BLaER1 (cell line): ENCODE results near the gene FAM240B.

Source experiments
- H3K27ac ChIP-seq: shearing (Covaris generic); formaldehyde crosslinking; 2 replicates; pipeline ENCODE4 v1.8.1; 2022
- H3K27me3 ChIP-seq: shearing (Covaris generic); formaldehyde crosslinking; 2 replicates; pipeline ENCODE4 v1.8.1; 2022
- H3K36me3 ChIP-seq: shearing (Covaris generic); formaldehyde crosslinking; 2 replicates; pipeline ENCODE4 v1.8.1; 2022
- H3K4me1 ChIP-seq: shearing (Covaris generic); formaldehyde crosslinking; 2 replicates; pipeline ENCODE4 v1.8.1; 2022
- H3K4me2 ChIP-seq: shearing (Covaris generic); formaldehyde crosslinking; 2 replicates; pipeline ENCODE4 v1.8.1; 2022
- H3K4me3 ChIP-seq: shearing (Covaris generic); formaldehyde crosslinking; 2 replicates; pipeline ENCODE4 v1.8.1; 2022
- H3K9ac ChIP-seq: shearing (Covaris generic); formaldehyde crosslinking; 2 replicates; pipeline ENCODE4 v1.8.1; 2022
- H3K9me3 ChIP-seq: shearing (Covaris generic); formaldehyde crosslinking; 2 replicates; pipeline ENCODE4 v1.8.1; 2022
- H4K20me1 ChIP-seq: shearing (Covaris generic); formaldehyde crosslinking; 2 replicates; pipeline ENCODE4 v1.8.1; 2022
- Cebpa-rat ChIP-seq: shearing (Covaris generic); IDR thresholded peaks from 2 replicates; pipeline ENCODE4 v1.8.1; 2022

FAM240B gene

DNA sequence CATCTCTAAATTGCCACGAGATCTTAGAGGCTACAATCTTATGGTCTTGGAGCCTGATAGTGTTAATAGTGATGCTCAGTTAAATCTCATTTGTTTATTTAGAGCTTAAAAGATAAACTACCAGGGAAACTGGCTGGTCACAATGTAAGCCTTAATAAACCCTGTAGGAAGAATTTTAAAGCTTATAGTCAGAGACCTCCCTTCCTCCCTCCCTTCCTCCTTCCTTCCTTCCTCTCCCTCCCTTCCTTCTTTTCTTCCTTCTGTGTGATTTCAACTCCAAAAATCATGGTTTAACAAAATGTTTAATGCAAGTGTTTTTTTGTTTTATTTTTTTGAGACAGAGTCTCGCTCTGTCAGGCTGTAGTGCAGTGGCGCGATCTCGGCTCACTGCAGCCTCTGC lies 14.9 kb upstream of the FAM240B start:
- H3K9me3 ChIP-seq = 0 out of 2 replicates have a peak, but pooled peaks cover 3% of the 10 kb centered on the region
- H3K9ac ChIP-seq = no peak overlapping the region
- H3K4me3 ChIP-seq = no peak overlapping the region
- no peak for TF ChIP-seq Cebpa-rat
- H3K4me2 ChIP-seq = no peak overlapping the region
- no peaks in the 10 kb centered on the region for H3K36me3 ChIP-seq
- H3K27me3 ChIP-seq = no peaks in the 10 kb centered on the region
- no peaks in the 10 kb centered on the region for H4K20me1 ChIP-seq
- peaks cover 6% of the 10 kb centered on the region for H3K4me1 ChIP-seq
- H3K27ac ChIP-seq = no peak overlapping the region

GRCh38 chr9:38733503-38733902 lies 13.6 kb upstream of the FAM240B start:
- no peak for TF ChIP-seq Cebpa-rat
- no peaks in the 10 kb centered on the region for H3K36me3 ChIP-seq
- H3K4me3 ChIP-seq = no peak overlapping the region
- peaks cover 6% of the 10 kb centered on the region for H3K4me1 ChIP-seq
- H3K27ac ChIP-seq = no peak overlapping the region
- no peak overlapping the region for H3K9ac ChIP-seq
- no peaks in the 10 kb centered on the region for H3K27me3 ChIP-seq
- H4K20me1 ChIP-seq = no peaks in the 10 kb centered on the region
- H3K4me2 ChIP-seq = no peak overlapping the region
- H3K9me3 ChIP-seq = 0 out of 2 replicates have a peak, but pooled peaks cover 3% of the 10 kb centered on the region

DNA sequence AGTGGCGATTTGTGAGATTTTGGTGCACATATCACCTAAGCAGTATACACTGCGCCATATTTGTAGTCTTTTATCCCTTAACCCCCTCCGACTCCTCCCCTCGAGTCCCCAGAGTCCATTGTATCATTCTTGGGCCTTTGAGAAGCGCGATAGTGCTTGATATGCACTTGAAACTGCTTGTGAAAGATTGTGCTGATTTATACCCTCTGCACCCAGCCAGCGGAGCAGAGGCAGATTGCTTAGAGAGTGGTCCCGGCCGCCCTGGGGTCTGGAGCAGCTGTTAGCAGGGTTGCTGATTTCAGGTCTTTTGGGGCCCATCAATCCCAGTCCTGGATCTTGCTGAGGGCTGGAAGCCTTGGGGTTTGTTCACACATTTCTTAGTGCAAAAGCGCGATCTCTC lies 13.0 kb upstream of the FAM240B start:
- Histone ChIP-seq H3K36me3 (no peaks in the 10 kb centered on the region), H3K27me3 (no peaks in the 10 kb centered on the region), H3K4me3 (no peak overlapping the region), H3K27ac (no peak overlapping the region), H3K4me2 (no peak overlapping the region), H3K9ac (no peak overlapping the region), H3K9me3 (0 out of 2 replicates have a peak, but pooled peaks cover 3% of the 10 kb centered on the region), H4K20me1 (no peaks in the 10 kb centered on the region), H3K4me1 (peaks cover 6% of the 10 kb centered on the region)
- no peak for TF ChIP-seq Cebpa-rat

DNA sequence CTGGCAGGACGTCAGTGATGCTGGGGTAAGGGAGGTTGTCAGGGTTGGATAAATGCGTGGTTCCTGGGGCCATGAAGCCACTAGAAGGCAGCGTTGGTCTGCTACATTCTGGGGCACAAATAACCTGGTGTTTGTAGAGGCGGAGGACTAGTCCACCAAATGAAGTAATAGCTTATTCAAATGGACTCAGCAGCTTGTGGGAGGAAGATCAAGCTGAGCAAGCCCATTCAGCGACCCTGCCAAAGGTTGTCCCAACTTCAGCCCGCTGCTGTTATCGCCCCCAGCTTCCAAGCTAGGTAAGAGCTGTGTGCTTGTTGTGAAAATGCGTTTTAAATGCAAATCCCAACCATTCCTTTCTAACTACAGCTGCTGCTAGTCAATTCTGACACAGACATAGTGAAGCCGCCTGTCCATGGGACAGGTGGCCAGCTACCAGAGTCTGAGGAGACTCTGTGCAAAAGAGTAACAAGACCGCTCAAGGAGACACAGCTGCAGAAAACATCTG lies 7.6 kb upstream of the FAM240B start:
- H3K9ac ChIP-seq = no peak overlapping the region
- no peak for TF ChIP-seq Cebpa-rat
- no peak overlapping the region for H3K27ac ChIP-seq
- H3K4me1 ChIP-seq = peaks cover 6% of the 10 kb centered on the region
- H3K27me3 ChIP-seq = no peaks in the 10 kb centered on the region
- no peak overlapping the region for H3K4me3 ChIP-seq
- H3K4me2 ChIP-seq = no peak overlapping the region
- no peaks in the 10 kb centered on the region for H3K36me3 ChIP-seq
- no peaks in the 10 kb centered on the region for H4K20me1 ChIP-seq
- H3K9me3 ChIP-seq = 0 out of 2 replicates have a peak, but pooled peaks cover 3% of the 10 kb centered on the region

DNA sequence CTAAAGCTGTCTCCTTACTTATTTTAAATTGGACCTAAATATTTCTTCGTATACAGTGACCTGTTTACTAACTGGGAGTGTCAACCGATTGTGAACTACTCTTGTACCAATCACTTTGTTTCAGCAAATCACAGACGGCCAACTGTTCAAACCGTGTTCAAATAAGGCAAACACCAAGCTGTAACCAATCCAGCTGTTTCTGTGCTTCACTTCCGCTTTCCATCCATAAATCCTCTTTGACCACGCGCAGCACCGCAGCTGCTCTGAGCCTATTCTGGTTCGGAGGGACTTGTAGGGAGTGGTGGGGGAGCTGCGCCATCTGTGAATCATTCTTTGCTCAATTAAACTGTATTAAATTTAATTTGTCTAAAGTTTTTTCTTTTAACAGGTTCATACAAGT lies 4.8 kb upstream of the FAM240B start:
- no peak overlapping the region for H3K27ac ChIP-seq
- H3K4me3 ChIP-seq = no peak overlapping the region
- H3K4me1 ChIP-seq = no peaks in the 10 kb centered on the region
- H3K9ac ChIP-seq = no peak overlapping the region
- H3K36me3 ChIP-seq = no peaks in the 10 kb centered on the region
- no peak for TF ChIP-seq Cebpa-rat
- no peaks in the 10 kb centered on the region for H3K9me3 ChIP-seq
- no peaks in the 10 kb centered on the region for H3K27me3 ChIP-seq
- no peaks in the 10 kb centered on the region for H4K20me1 ChIP-seq
- H3K4me2 ChIP-seq = no peak overlapping the region

GRCh38 chr9:38718148-38718547 lies 1.8 kb downstream of the FAM240B start:
- Histone ChIP-seq H3K4me1 (peaks cover 6% of the 10 kb centered on the region; the same call in 1 of the 2 replicates), H3K27me3 (no peaks in the 10 kb centered on the region)
- no peak for TF ChIP-seq Cebpa-rat

GRCh38 chr9:38715684-38716083 lies 4.2 kb downstream of the FAM240B start:
- Histone ChIP-seq H3K9ac (no peak overlapping the region), H3K4me1 (peaks cover 8% of the 10 kb centered on the region; the same call in 1 of the 2 replicates), H3K4me2 (no peak overlapping the region), H3K27me3 (no peaks in the 10 kb centered on the region), H3K4me3 (no peak overlapping the region), H3K36me3 (no peaks in the 10 kb centered on the region), H4K20me1 (no peaks in the 10 kb centered on the region), H3K9me3 (no peaks in the 10 kb centered on the region), H3K27ac (no peak overlapping the region)
- TF ChIP-seq Cebpa-rat = no peak

More at GRCh38 chr9:38718148-38718547, 1.8 kb downstream of the FAM240B start:
- Histone ChIP-seq H3K36me3 (no peaks in the 10 kb centered on the region), H4K20me1 (no peaks in the 10 kb centered on the region), H3K9me3 (no peaks in the 10 kb centered on the region), H3K9ac (no peak overlapping the region), H3K4me2 (no peak overlapping the region), H3K27ac (no peak overlapping the region), H3K4me3 (no peak overlapping the region)

GRCh38 chr9:38713426-38713825 lies 6.5 kb downstream of the FAM240B start:
- H3K36me3 ChIP-seq = no peaks in the 10 kb centered on the region
- no peak overlapping the region for H3K4me3 ChIP-seq
- no peaks in the 10 kb centered on the region for H3K27me3 ChIP-seq

DNA sequence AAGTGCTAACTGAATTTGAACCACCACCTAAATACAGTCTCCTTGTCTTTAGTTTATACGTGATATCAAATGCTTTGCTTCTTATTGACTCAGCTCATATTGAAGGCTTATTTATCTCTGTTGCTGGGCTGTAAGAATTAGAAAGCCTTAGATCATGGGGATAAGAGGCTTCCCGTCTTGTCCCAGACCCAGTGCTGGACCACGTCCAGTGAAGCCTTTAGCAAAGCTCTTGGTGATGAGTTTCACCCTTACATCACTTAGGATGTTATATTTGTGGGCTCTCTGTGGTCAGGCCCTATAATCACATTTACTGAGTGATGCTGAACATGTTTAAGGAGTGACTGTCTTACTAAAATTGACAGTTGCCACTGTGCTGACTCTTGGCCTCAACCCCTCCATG lies 11.2 kb downstream of the FAM240B start:
- H4K20me1 ChIP-seq = no peaks in the 10 kb centered on the region

More at GRCh38 chr9:38713426-38713825, 6.5 kb downstream of the FAM240B start:
- no peak for TF ChIP-seq Cebpa-rat
- Histone ChIP-seq H3K9ac (no peak overlapping the region), H3K4me2 (no peak overlapping the region), H4K20me1 (no peaks in the 10 kb centered on the region), H3K27ac (no peak overlapping the region), H3K4me1 (peaks cover 30% of the 10 kb centered on the region), H3K9me3 (no peaks in the 10 kb centered on the region)

GRCh38 chr9:38707885-38708637 lies 11.9 kb downstream of the FAM240B start:
- no peak overlapping the region for H3K4me3 ChIP-seq
- no peak overlapping the region for H3K9ac ChIP-seq
- no peaks in the 10 kb centered on the region for H3K36me3 ChIP-seq
- no peaks in the 10 kb centered on the region for H4K20me1 ChIP-seq
- peaks cover 8% of the 10 kb centered on the region for H3K9me3 ChIP-seq
- no peaks in the 10 kb centered on the region for H3K27me3 ChIP-seq
- H3K27ac ChIP-seq = peak overlapping the region; percentile 37; the same call in 1 of the 2 replicates
- H3K4me2 ChIP-seq = peak overlapping the region; percentile 74
- H3K4me1 ChIP-seq = peaks cover 57% of the 10 kb centered on the region
- TF ChIP-seq Cebpa-rat = no peak

More for the DNA sequence above, 11.2 kb downstream of the FAM240B start:
- no peak overlapping the region for H3K9ac ChIP-seq
- no peaks in the 10 kb centered on the region for H3K27me3 ChIP-seq
- H3K4me1 ChIP-seq = peaks cover 50% of the 10 kb centered on the region
- no peaks in the 10 kb centered on the region for H3K36me3 ChIP-seq
- H3K4me3 ChIP-seq = no peak overlapping the region
- peak overlapping the region; percentile 74 for H3K4me2 ChIP-seq
- no peak for TF ChIP-seq Cebpa-rat
- peak overlapping the region; percentile 37; the same call in 1 of the 2 replicates for H3K27ac ChIP-seq
- H3K9me3 ChIP-seq = peaks cover 1% of the 10 kb centered on the region; the same call in 1 of the 2 replicates
